Right lobe of liver (tissue), 4 donors: ENCODE measurements around the gene PTOV1.

ENCODE experiments used
- CTCF ChIP-seq, 4 donors: fragments of 200-600 bp in 3 of 4; fragments of 450-650 bp in 1 of 4; IDR thresholded peaks; one replicate each; pipeline versions ENCODE4 v1.5.1 to v1.8.0; 2016 to 2022; ENCODE audit warnings: antibody characterized with exemption in 4 of 4, mild to moderate bottlenecking in 2 of 4
- POLR2A ChIP-seq: fragments of 450-650 bp; IDR thresholded peaks from one replicate; pipeline ENCODE4 v1.6.1; 2017; ENCODE audit warnings: antibody characterized with exemption, mild to moderate bottlenecking
- donor health status: DM: no; HTN: no; CAD: no.
- donor health status: DM: no; HTN: no; CAD: no.
- donor health status: DM: no; HTN: yes; CAD: no.

DNA sequence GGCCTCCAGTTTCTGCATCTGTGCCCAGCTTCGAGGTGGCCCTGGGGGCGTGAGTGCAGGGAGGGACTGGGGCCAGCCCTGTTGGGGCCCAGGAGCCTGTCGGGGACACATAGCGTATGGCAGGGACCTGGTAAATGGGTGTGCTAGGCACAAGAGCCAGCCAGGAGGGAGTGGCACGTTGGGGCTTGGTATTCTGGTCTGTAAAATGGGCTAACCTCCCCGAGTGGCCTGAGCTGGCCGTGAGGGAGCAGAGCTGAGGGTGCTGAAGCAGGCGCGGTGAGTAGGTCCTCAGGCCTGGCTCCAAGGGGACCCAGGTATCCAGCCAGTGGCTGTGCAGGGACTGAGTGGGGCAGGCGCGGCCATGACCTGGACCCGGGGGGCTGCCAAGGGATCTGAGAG, 4.3 kb downstream of the PTOV1 start:
- TF ChIP-seq CTCF (IDR thresholded peaks at IDR 0.05) (no peak), POLR2A (no peak)
